Nephron (organoid): Measurements from ENCODE around the gene ZBTB20.

Source experiments
- H3K27ac Mint-ChIP-seq, 3 experiments: 2 replicates each; pipeline ENCODE4 v1.8.0; 2020; ENCODE audit warnings: mixed read lengths in 3 of 3, mild to moderate bottlenecking in 2 of 3, moderate library complexity in 1 of 3
- H3K27me3 Mint-ChIP-seq: 2 replicates; pipeline ENCODE4 v1.8.0; 2021; ENCODE audit warnings: low read depth, mild to moderate bottlenecking, moderate library complexity, mixed read lengths
- H3K36me3 Mint-ChIP-seq: 2 replicates; pipeline ENCODE4 v1.8.0; 2020; ENCODE audit warnings: low read depth, mixed read lengths
- H3K4me1 Mint-ChIP-seq: 2 replicates; pipeline ENCODE4 v1.8.0; 2020; ENCODE audit warnings: mixed read lengths
- H3K4me3 Mint-ChIP-seq, 3 experiments: 2 replicates each; pipeline ENCODE4 v1.8.0; 2020; ENCODE audit warnings: mild to moderate bottlenecking in 3 of 3, mixed read lengths in 3 of 3, moderate library complexity in 2 of 3
- H3K9me3 Mint-ChIP-seq: 2 replicates; pipeline ENCODE4 v1.8.0; 2020; ENCODE audit warnings: mixed read lengths
- TF ChIP-seq, protein P1 (sequence below), 3 experiments: fragments of 200-600 bp; sonication (generic); IDR thresholded peaks; one replicate each; pipeline ENCODE4 v1.5.0; 2021; ENCODE audit warnings: antibody characterized with exemption in 3 of 3; ENCODE audit not compliant: unreplicated experiment in 3 of 3

ZBTB20 gene

DNA sequence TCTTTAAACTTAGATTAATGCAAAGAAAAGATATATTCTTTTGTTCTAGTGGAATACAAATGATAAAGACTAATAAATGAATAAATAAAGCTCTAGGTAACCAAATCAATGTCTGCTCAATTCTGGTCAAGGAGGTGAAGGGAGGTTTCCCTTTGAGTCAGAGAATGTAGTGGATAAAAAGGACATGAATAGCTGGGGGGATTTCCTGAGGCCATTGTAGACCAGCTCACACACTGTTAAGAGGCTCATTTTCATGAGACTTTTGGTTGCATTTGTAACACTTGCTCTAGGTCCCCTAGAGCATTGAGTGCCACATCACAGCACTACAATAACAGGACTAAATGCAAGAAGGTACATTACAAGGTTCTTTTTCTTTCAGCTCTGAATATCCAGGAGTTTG lies 682.5 kb downstream of the ZBTB20 start:
- TF ChIP-seq, protein P1, sequence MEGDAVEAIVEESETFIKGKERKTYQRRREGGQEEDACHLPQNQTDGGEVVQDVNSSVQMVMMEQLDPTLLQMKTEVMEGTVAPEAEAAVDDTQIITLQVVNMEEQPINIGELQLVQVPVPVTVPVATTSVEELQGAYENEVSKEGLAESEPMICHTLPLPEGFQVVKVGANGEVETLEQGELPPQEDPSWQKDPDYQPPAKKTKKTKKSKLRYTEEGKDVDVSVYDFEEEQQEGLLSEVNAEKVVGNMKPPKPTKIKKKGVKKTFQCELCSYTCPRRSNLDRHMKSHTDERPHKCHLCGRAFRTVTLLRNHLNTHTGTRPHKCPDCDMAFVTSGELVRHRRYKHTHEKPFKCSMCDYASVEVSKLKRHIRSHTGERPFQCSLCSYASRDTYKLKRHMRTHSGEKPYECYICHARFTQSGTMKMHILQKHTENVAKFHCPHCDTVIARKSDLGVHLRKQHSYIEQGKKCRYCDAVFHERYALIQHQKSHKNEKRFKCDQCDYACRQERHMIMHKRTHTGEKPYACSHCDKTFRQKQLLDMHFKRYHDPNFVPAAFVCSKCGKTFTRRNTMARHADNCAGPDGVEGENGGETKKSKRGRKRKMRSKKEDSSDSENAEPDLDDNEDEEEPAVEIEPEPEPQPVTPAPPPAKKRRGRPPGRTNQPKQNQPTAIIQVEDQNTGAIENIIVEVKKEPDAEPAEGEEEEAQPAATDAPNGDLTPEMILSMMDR (IDR thresholded peaks at IDR 0.05; ENCODE audit: unreplicated experiment in 3 of 3), result no peak
- H3K4me3 Mint-ChIP-seq, result no peak overlapping the region
- H3K9me3 Mint-ChIP-seq, result no peaks in the 10 kb centered on the region
- no peak overlapping the region for H3K27ac Mint-ChIP-seq
- H3K27me3 Mint-ChIP-seq, result no peaks in the 10 kb centered on the region
- no peaks in the 10 kb centered on the region for H3K36me3 Mint-ChIP-seq
- H3K4me1 Mint-ChIP-seq, result no peaks in the 10 kb centered on the region

- Mint-ChIP-seq H3K36me3 (no peaks in the 10 kb centered on the region), H3K4me1 (no peaks in the 10 kb centered on the region), H3K27me3 (no peaks in the 10 kb centered on the region), H3K9me3 (no peaks in the 10 kb centered on the region), H3K27ac (no peak overlapping the region), H3K4me3 (no peak overlapping the region)
- TF ChIP-seq, protein P1 (IDR thresholded peaks at IDR 0.05; ENCODE audit: unreplicated experiment in 3 of 3), result no peak
Measured at GRCh38 chr3:114462750-114463149, 684.3 kb downstream of the ZBTB20 start.

- no peak overlapping the region for H3K4me3 Mint-ChIP-seq
- no peaks in the 10 kb centered on the region for H3K4me1 Mint-ChIP-seq
- H3K27me3 Mint-ChIP-seq, result no peaks in the 10 kb centered on the region
- H3K27ac Mint-ChIP-seq, result no peak overlapping the region
- H3K9me3 Mint-ChIP-seq, result no peaks in the 10 kb centered on the region
- TF ChIP-seq, protein P1 (IDR thresholded peaks at IDR 0.05; ENCODE audit: unreplicated experiment in 3 of 3), result no peak
- no peaks in the 10 kb centered on the region for H3K36me3 Mint-ChIP-seq
Measured at GRCh38 chr3:114460459-114460858, 686.6 kb downstream of the ZBTB20 start.

GRCh38 chr3:114456742-114457141 lies 690.3 kb downstream of the ZBTB20 start:
- TF ChIP-seq, protein P1 (IDR thresholded peaks at IDR 0.05; ENCODE audit: unreplicated experiment in 3 of 3), result no peak
- Mint-ChIP-seq H3K27me3 (no peaks in the 10 kb centered on the region), H3K9me3 (no peaks in the 10 kb centered on the region), H3K36me3 (no peaks in the 10 kb centered on the region), H3K27ac (no peak overlapping the region), H3K4me1 (peaks cover 2% of the 10 kb centered on the region), H3K4me3 (no peak overlapping the region)

DNA sequence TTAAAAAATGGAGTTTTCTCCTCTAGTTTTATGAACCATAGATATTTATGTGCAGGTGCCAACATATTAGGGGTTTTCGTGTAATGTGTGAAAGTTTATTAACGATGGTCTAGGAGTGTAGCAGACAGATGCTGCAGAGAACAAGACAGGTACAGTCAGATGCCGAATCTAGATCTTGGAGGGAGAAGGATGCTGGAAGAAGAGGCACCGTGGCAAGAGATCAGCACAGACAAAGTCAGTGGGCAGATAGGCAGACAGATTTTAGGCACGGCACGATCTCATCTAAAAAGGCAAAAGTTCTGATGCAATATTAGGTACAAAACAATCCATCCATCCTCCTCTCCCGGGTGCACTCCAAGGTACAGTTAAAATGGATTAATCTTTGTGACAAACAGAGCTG lies 691.7 kb downstream of the ZBTB20 start:
- no peaks in the 10 kb centered on the region for H3K36me3 Mint-ChIP-seq
- H3K27me3 Mint-ChIP-seq, result no peaks in the 10 kb centered on the region
- H3K4me1 Mint-ChIP-seq, result peaks cover 15% of the 10 kb centered on the region
- H3K9me3 Mint-ChIP-seq, result no peaks in the 10 kb centered on the region
- TF ChIP-seq, protein P1 (IDR thresholded peaks at IDR 0.05; ENCODE audit: unreplicated experiment in 3 of 3), result no peak
- H3K4me3 Mint-ChIP-seq, result no peak overlapping the region
- H3K27ac Mint-ChIP-seq, result no peak overlapping the region

GRCh38 chr3:114454551-114455251 lies 692.4 kb downstream of the ZBTB20 start:
- TF ChIP-seq, protein P1 (IDR thresholded peaks at IDR 0.05; ENCODE audit: unreplicated experiment in 3 of 3), result no peak
- H3K27me3 Mint-ChIP-seq, result no peaks in the 10 kb centered on the region
- H3K36me3 Mint-ChIP-seq, result no peaks in the 10 kb centered on the region
- H3K4me3 Mint-ChIP-seq, result no peak overlapping the region
- peaks cover 16% of the 10 kb centered on the region for H3K4me1 Mint-ChIP-seq
- no peaks in the 10 kb centered on the region for H3K9me3 Mint-ChIP-seq
- no peak overlapping the region for H3K27ac Mint-ChIP-seq
